ENCODE measurements around the gene DDOST. TPM values are rescaled to one million over a fixed set of nuclear protein-coding genes. Genes with fewer than 3 reads are reported as not detected.

The DDOST gene
- total RNA-seq, 5 donors from 2014 or later (not counting 1 experiment from before 2014, with no cell fraction given): 106 to 145 (median 124) TPM

DNA sequence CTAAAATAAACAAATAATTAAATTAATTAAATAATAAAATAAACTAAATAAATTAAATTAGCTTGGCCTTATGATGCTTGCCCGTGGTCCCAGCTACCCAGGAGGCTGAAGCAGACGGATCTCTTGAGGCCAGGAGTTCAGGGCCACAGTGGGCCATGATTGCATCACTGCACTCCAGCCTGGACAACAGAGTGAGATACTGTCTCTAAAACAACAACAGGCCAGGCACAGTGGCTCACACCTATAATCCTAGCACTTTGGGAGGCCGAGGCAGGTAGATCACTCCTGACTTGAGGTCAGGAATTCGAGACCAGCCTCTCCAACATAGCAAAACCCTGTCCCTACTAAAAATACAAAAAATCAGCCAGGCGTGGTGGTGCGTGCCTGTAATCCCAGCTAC lies 40.2 kb downstream of the DDOST start:
- 60% methylated on average over 4 of the region's 6 CpGs for WGBS (ENCODE audit: insufficient coverage)
- Histone ChIP-seq H3K27me3 (replicated peaks in 1 of 2; ENCODE audit: control insufficient read depth in 2 of 2, extremely low read depth in 1 of 2, insufficient read depth in 2 of 2, low read length in 1 of 2) (peaks cover 0 to 10% of the 10 kb centered on the region in 2 experiments), H3K4me1 (ENCODE audit: control insufficient read depth in 1 of 2, extremely low read depth in 1 of 2, insufficient read depth in 2 of 2, low read length in 2 of 2) (no peaks in the 10 kb centered on the region), H3K4me3 (ENCODE audit: control insufficient read depth in 1 of 2, extremely low read depth in 1 of 2, low read length in 1 of 2) (no peak overlapping the region), H3K27ac (ENCODE audit: low read length) (no peak overlapping the region), H3K36me3 (ENCODE audit: control insufficient read depth in 2 of 2, extremely low read depth in 1 of 2, insufficient read depth in 1 of 2, low read length in 1 of 2) (no peaks in the 10 kb centered on the region), H3K9me3 (no peaks in the 10 kb centered on the region)
- H3K9me3 Mint-ChIP-seq: no peaks in the 10 kb centered on the region
- H3K4me3 Mint-ChIP-seq: no peak overlapping the region
- peaks cover 0 to 2% (median 0%) of the 10 kb centered on the region in 3 donors for H3K4me1 Mint-ChIP-seq
- no peak overlapping the region for H3K27ac Mint-ChIP-seq
- DNase-seq (no peak), ATAC-seq (replicated peaks in 1 of 4) (no peak)
- ChIA-PET POLR2A (no interaction called here), CTCF (interaction anchor here in 1 of 2 donors (0.6 kb wide), 1 partner anchor 1643 kb away, joined by 3 read pairs; no protein-coding TSS in a partner anchor)
- H3K36me3 Mint-ChIP-seq: no peaks in the 10 kb centered on the region
- H3K27me3 Mint-ChIP-seq: peaks cover 15 to 16% of the 10 kb centered on the region in 2 donors

DNA sequence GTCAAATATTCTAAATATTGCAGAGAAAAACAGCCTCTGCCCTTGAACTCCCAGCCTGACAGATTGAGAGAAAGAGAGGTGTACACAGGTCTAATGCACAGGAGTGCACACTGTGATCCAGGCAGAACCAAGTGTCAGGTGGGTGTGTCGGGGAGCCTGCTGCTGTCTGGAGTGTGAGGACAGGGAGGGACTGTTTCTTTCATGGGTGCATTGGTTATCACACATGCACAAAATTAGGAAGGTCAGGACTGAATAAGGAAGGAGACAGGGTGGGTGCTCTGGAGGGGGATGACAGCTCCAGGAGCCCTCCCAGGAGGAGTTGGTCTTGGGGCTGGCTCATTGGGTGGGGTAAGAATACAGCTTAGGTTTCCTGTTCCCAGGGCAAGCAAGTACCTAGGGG lies 41.2 kb downstream of the DDOST start:
- Mint-ChIP-seq H3K9me3 (no peaks in the 10 kb centered on the region), H3K27ac (no peak overlapping the region), H3K27me3 (peaks cover 11 to 13% of the 10 kb centered on the region in 2 donors), H3K4me3 (no peak overlapping the region), H3K4me1 (peaks cover 0 to 2% (median 0%) of the 10 kb centered on the region in 3 donors), H3K36me3 (no peaks in the 10 kb centered on the region)
- no peaks in the 10 kb centered on the region for H3K4me1 ChIP-seq (ENCODE audit: control insufficient read depth in 1 of 2, extremely low read depth in 1 of 2, insufficient read depth in 2 of 2, low read length in 2 of 2)
- H3K36me3 ChIP-seq (ENCODE audit: control insufficient read depth in 2 of 2, extremely low read depth in 1 of 2, insufficient read depth in 1 of 2, low read length in 1 of 2): no peaks in the 10 kb centered on the region
- POLR2A ChIA-PET: no interaction called here
- 90% methylated on average over 1 of the region's 1 CpG for WGBS (ENCODE audit: insufficient coverage)
- no peak overlapping the region for H3K4me3 ChIP-seq (ENCODE audit: control insufficient read depth in 1 of 2, extremely low read depth in 1 of 2, low read length in 1 of 2)
- no peak overlapping the region for H3K27ac ChIP-seq (ENCODE audit: low read length)
- ATAC-seq (replicated peaks in 1 of 4): no peak
- no peak for DNase-seq
- peaks cover 0 to 10% of the 10 kb centered on the region in 2 experiments for H3K27me3 ChIP-seq (replicated peaks in 1 of 2; ENCODE audit: control insufficient read depth in 2 of 2, extremely low read depth in 1 of 2, insufficient read depth in 2 of 2, low read length in 1 of 2)
- CTCF ChIA-PET: no interaction called here
- no peaks in the 10 kb centered on the region for H3K9me3 ChIP-seq

DNA sequence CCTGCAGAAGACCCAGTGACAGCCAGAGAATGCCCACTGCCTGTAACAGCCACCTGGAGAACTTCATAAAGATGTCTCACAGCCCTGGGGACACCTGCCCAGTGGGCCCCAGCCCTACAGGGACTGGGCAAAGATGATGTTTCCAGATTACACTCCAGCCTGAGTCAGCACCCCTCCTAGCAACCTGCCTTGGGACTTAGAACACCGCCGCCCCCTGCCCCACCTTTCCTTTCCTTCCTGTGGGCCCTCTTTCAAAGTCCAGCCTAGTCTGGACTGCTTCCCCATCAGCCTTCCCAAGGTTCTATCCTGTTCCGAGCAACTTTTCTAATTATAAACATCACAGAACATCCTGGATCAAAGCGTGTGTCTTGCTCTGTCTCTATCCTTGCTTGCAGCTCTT lies 42.6 kb downstream of the DDOST start:
- no peaks in the 10 kb centered on the region for H3K36me3 ChIP-seq (ENCODE audit: control insufficient read depth in 2 of 2, extremely low read depth in 1 of 2, insufficient read depth in 1 of 2, low read length in 1 of 2)

DNA sequence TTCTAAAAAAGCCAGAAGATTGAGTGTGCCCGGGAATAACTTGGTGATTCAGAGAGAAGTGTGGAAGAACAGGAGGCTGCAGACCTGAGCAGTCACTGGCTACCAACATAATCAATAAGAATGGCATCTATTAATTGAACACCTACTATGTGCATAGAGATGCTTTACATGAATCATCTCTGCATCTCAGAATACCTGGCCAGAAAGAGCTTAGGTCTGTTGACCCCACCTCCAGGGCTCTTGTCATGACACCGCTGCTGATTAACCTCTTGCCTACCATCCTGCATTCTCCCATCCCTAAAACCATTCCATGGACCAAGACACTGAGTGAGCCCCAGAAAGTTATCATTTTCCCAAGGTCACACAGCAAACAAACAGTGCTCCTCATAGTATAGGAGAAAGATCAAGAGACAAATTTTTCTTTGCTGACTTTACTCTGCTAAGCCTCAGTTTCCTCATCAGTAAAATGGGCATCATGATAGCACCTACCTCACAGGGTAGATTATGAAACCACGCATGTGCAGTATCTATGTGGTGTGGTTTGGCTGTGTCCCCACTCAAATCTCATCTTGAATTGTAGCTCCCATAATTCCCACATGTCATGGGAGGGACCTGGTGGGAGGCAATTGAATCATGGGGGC lies 44.2 kb downstream of the DDOST start:
- Mint-ChIP-seq H3K9me3 (no peaks in the 10 kb centered on the region), H3K27me3 (peaks cover 5 to 11% of the 10 kb centered on the region in 2 donors), H3K36me3 (no peaks in the 10 kb centered on the region), H3K4me1 (peaks cover 0 to 2% (median 0%) of the 10 kb centered on the region in 3 donors), H3K4me3 (no peak overlapping the region), H3K27ac (no peak overlapping the region)
- DNase-seq (no peak), ATAC-seq (replicated peaks in 1 of 4) (no peak)
- Histone ChIP-seq H3K4me1 (ENCODE audit: control insufficient read depth in 1 of 2, extremely low read depth in 1 of 2, insufficient read depth in 2 of 2, low read length in 2 of 2) (no peaks in the 10 kb centered on the region), H3K27me3 (replicated peaks in 1 of 2; ENCODE audit: control insufficient read depth in 2 of 2, extremely low read depth in 1 of 2, insufficient read depth in 2 of 2, low read length in 1 of 2) (peaks cover 0 to 4% of the 10 kb centered on the region in 2 experiments), H3K4me3 (ENCODE audit: control insufficient read depth in 1 of 2, extremely low read depth in 1 of 2, low read length in 1 of 2) (no peak overlapping the region), H3K36me3 (ENCODE audit: control insufficient read depth in 2 of 2, extremely low read depth in 1 of 2, insufficient read depth in 1 of 2, low read length in 1 of 2) (no peaks in the 10 kb centered on the region), H3K27ac (ENCODE audit: low read length) (no peak overlapping the region), H3K9me3 (no peaks in the 10 kb centered on the region)
- ChIA-PET POLR2A (no interaction called here), CTCF (no interaction called here)
- 100% methylated on average over 1 of the region's 3 CpGs for WGBS (ENCODE audit: insufficient coverage)

More for the DNA sequence above, 42.6 kb downstream of the DDOST start:
- no peaks in the 10 kb centered on the region for H3K9me3 ChIP-seq
- ChIA-PET POLR2A (no interaction called here), CTCF (no interaction called here)
- H3K9me3 Mint-ChIP-seq: no peaks in the 10 kb centered on the region
- H3K4me3 Mint-ChIP-seq: no peak overlapping the region
- H3K4me1 ChIP-seq (ENCODE audit: control insufficient read depth in 1 of 2, extremely low read depth in 1 of 2, insufficient read depth in 2 of 2, low read length in 2 of 2): no peaks in the 10 kb centered on the region
- H3K36me3 Mint-ChIP-seq: no peaks in the 10 kb centered on the region
- ATAC-seq (replicated peaks in 1 of 4) (no peak), DNase-seq (no peak)
- H3K27me3 Mint-ChIP-seq: peaks cover 9 to 11% of the 10 kb centered on the region in 2 donors
- H3K27ac Mint-ChIP-seq: no peak overlapping the region
- H3K27me3 ChIP-seq (replicated peaks in 1 of 2; ENCODE audit: control insufficient read depth in 2 of 2, extremely low read depth in 1 of 2, insufficient read depth in 2 of 2, low read length in 1 of 2): peaks cover 0 to 10% of the 10 kb centered on the region in 2 experiments
- no peak overlapping the region for H3K4me3 ChIP-seq (ENCODE audit: control insufficient read depth in 1 of 2, extremely low read depth in 1 of 2, low read length in 1 of 2)
- peaks cover 0 to 2% (median 0%) of the 10 kb centered on the region in 3 donors for H3K4me1 Mint-ChIP-seq
- no peak overlapping the region for H3K27ac ChIP-seq (ENCODE audit: low read length)
- 61% methylated on average over 2 of the region's 4 CpGs for WGBS (ENCODE audit: insufficient coverage)

DNA sequence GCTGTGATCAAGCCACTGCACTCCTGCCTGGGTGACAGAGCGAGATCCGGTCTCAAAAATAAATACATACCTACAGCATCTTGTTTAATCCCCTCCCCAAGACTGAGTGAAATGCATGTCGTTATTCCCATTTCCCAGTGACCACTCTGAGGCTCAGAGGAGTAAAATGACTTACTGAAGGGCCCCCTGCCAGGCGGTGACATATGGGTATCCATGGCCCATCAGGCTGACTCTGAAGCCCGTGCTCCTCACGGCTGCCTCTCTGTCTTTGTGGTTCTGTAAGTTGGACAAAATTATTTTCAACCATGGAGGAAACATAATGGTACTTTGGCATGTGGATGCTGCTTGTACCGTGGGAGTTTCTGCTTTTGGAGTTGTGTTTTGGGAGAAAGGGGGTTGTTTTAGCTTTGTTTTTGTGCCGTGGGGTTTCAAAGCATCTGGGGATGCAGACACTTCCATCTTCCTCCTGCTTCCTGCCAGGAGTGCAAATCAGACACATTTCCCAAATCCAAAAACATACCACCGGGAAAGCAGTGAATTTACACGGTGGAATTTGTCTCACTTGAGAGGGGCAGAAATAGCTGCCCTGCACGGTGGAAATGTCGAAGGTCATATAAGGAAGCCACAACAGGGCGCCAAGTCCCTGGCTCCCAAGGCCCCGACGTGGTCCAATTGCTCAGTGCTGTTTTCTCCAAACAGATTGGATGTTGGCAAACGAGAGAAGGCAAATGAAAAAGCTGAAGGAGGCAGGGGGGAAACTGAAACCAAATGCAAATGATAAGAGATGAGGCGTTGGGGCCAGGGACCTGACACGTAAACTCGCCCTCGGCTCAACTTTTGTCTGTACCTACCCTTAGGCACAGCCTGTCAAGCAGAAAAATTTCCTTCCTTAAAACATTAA lies 45.0 kb downstream of the DDOST start:
- Mint-ChIP-seq H3K27me3 (peaks cover 5 to 11% of the 10 kb centered on the region in 2 donors), H3K9me3 (no peaks in the 10 kb centered on the region), H3K4me1 (peaks cover 0 to 2% (median 0%) of the 10 kb centered on the region in 3 donors), H3K27ac (no peak overlapping the region), H3K36me3 (no peaks in the 10 kb centered on the region), H3K4me3 (no peak overlapping the region)
- POLR2A ChIA-PET: no interaction called here
- H3K27ac ChIP-seq (ENCODE audit: low read length): no peak overlapping the region
- H3K27me3 ChIP-seq (replicated peaks in 1 of 2; ENCODE audit: control insufficient read depth in 2 of 2, extremely low read depth in 1 of 2, insufficient read depth in 2 of 2, low read length in 1 of 2): peaks cover 0 to 9% of the 10 kb centered on the region in 2 experiments
- CTCF ChIA-PET: no interaction called here
- ATAC-seq (replicated peaks in 1 of 4) (no peak), DNase-seq (no peak)
- H3K4me1 ChIP-seq (ENCODE audit: control insufficient read depth in 1 of 2, extremely low read depth in 1 of 2, insufficient read depth in 2 of 2, low read length in 2 of 2): no peaks in the 10 kb centered on the region
- H3K9me3 ChIP-seq: no peaks in the 10 kb centered on the region
- 77% methylated on average over 14 of the region's 20 CpGs for WGBS (ENCODE audit: insufficient coverage)
- no peak overlapping the region for H3K4me3 ChIP-seq (ENCODE audit: control insufficient read depth in 1 of 2, extremely low read depth in 1 of 2, low read length in 1 of 2)
- no peaks in the 10 kb centered on the region for H3K36me3 ChIP-seq (ENCODE audit: control insufficient read depth in 2 of 2, extremely low read depth in 1 of 2, insufficient read depth in 1 of 2, low read length in 1 of 2)

DNA sequence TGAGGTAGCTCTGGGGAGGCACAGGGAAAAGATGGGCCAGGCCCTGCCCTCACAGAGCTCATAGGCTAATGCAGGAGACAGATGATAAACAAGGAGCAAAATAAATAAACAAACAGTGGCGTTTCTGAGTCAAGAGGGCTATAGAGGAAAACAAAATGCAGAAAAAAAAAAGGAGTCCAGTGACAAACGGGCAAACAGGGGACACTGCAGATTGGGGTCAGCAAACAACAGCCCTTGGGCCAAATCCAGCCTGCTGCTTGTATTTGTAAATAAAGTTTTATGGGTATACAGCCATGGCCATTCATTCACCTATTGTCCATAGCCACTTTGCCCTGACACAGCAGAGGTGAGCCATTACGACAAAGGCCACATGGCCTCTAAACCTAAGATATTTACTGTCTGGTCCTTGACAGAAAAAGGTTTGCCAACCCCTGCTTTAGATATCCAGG lies 47.0 kb downstream of the DDOST start:
- no peaks in the 10 kb centered on the region for H3K4me1 ChIP-seq (ENCODE audit: control insufficient read depth in 1 of 2, extremely low read depth in 1 of 2, insufficient read depth in 2 of 2, low read length in 2 of 2)
- 20% methylated on average over 1 of the region's 3 CpGs for WGBS (ENCODE audit: insufficient coverage)

More for the DNA sequence above, 47.0 kb downstream of the DDOST start:
- H3K27ac Mint-ChIP-seq: no peak overlapping the region
- DNase-seq: no peak
- Histone ChIP-seq H3K27me3 (replicated peaks in 1 of 2; ENCODE audit: control insufficient read depth in 2 of 2, extremely low read depth in 1 of 2, insufficient read depth in 2 of 2, low read length in 1 of 2) (peaks cover 0 to 5% of the 10 kb centered on the region in 2 experiments), H3K4me3 (ENCODE audit: control insufficient read depth in 1 of 2, extremely low read depth in 1 of 2, low read length in 1 of 2) (no peak overlapping the region), H3K27ac (ENCODE audit: low read length) (no peak overlapping the region), H3K36me3 (ENCODE audit: control insufficient read depth in 2 of 2, extremely low read depth in 1 of 2, insufficient read depth in 1 of 2, low read length in 1 of 2) (no peaks in the 10 kb centered on the region), H3K9me3 (no peaks in the 10 kb centered on the region)
- H3K36me3 Mint-ChIP-seq: no peaks in the 10 kb centered on the region
- ChIA-PET CTCF (no interaction called here), POLR2A (no interaction called here)
- no peak for ATAC-seq (replicated peaks in 1 of 4)
- H3K9me3 Mint-ChIP-seq: no peaks in the 10 kb centered on the region
- no peak overlapping the region for H3K4me3 Mint-ChIP-seq
- H3K27me3 Mint-ChIP-seq: peaks cover 5 to 10% of the 10 kb centered on the region in 2 donors
- H3K4me1 Mint-ChIP-seq: peaks cover 0 to 2% (median 0%) of the 10 kb centered on the region in 3 donors
